Neuronal stem cell (in vitro differentiated cells): ENCODE data around the gene FBXO44.

Experiments used
- DNase-seq: peaks from one replicate; pipeline ENCODE4 v3.0.0-alpha.2; 2013; ENCODE audit warnings: low spot score
- H2AFZ ChIP-seq: one replicate; pipeline ENCODE4 v1.6.1; 2013; ENCODE audit warnings: mild to moderate bottlenecking, low read length, inconsistent platforms
- H2AK5ac ChIP-seq: 2 replicates; pipeline ENCODE4 v1.6.1; 2013; ENCODE audit warnings: low read depth, mild to moderate bottlenecking, inconsistent platforms, low read length, moderate library complexity, mixed read lengths
- H2BK120ac ChIP-seq: 2 replicates; pipeline ENCODE4 v1.6.1; 2013; ENCODE audit warnings: low read depth, mild to moderate bottlenecking, inconsistent platforms, low read length, moderate library complexity, mixed read lengths
- H2BK12ac ChIP-seq: one replicate; pipeline ENCODE4 v1.6.1; 2013; ENCODE audit warnings: low read length, inconsistent platforms
- H2BK15ac ChIP-seq: 2 replicates; pipeline ENCODE4 v1.6.1; 2013; ENCODE audit warnings: mild to moderate bottlenecking, low read length, inconsistent platforms, mixed read lengths
- H2BK5ac ChIP-seq: one replicate; pipeline ENCODE4 v1.6.1; 2013; ENCODE audit warnings: inconsistent platforms, mild to moderate bottlenecking, low read length, moderate library complexity
- H3K14ac ChIP-seq: one replicate; pipeline ENCODE4 v1.6.1; 2013; ENCODE audit warnings: low read length, inconsistent platforms
- H3K18ac ChIP-seq: 2 replicates; pipeline ENCODE4 v1.6.1; 2013; ENCODE audit warnings: low read length, inconsistent platforms
- H3K23ac ChIP-seq: 2 replicates; pipeline ENCODE4 v1.6.1; 2013; ENCODE audit warnings: low read depth, mild to moderate bottlenecking, mixed read lengths, low read length, inconsistent platforms; ENCODE audit not compliant: poor library complexity
- H3K27ac ChIP-seq: replicated peaks from 3 replicates; pipeline ENCODE4 v1.5.1; 2013; ENCODE audit warnings: low read length, inconsistent platforms
- H3K27me3 ChIP-seq, 3 experiments: 2 replicates each; pipeline ENCODE4 v1.6.1; 2013; ENCODE audit warnings: low read length in 3 of 3, mild to moderate bottlenecking in 2 of 3, inconsistent platforms in 1 of 3, low read depth in 1 of 3, mixed read lengths in 1 of 3, moderate library complexity in 1 of 3; ENCODE audit not compliant: control insufficient read depth in 3 of 3, insufficient read depth in 3 of 3
- H3K36me3 ChIP-seq, 2 donors: replicated peaks in 1 of 2; 2 replicates each; pipeline ENCODE4 v1.6.1; 2013; ENCODE audit warnings: low read length in 2 of 2; ENCODE audit not compliant: control insufficient read depth in 2 of 2, insufficient read depth in 2 of 2
- H3K4ac ChIP-seq: 2 replicates; pipeline ENCODE4 v1.6.1; 2013; ENCODE audit warnings: inconsistent platforms, mild to moderate bottlenecking, low read length, moderate library complexity
- H3K4me1 ChIP-seq, 2 donors: 1 replicate in 1 of 2; 2 replicates in 1 of 2; pipeline ENCODE4 v1.6.1; 2013; ENCODE audit warnings: low read length in 2 of 2, low read depth in 1 of 2; ENCODE audit not compliant: control insufficient read depth in 2 of 2, insufficient read depth in 1 of 2
- H3K4me2 ChIP-seq: one replicate; pipeline ENCODE4 v1.6.1; 2013; ENCODE audit warnings: mild to moderate bottlenecking, low read length, inconsistent platforms; ENCODE audit not compliant: insufficient read depth, poor library complexity, severe bottlenecking
- H3K4me3 ChIP-seq, 2 donors: 2 replicates each; pipeline ENCODE4 v1.5.1; 2013; ENCODE audit warnings: low read length in 2 of 2, mild to moderate bottlenecking in 2 of 2, inconsistent platforms in 1 of 2, moderate library complexity in 1 of 2
- H3K79me1 ChIP-seq: one replicate; pipeline ENCODE4 v1.6.1; 2013; ENCODE audit warnings: low read depth, mild to moderate bottlenecking, inconsistent platforms, low read length, moderate library complexity
- H3K9ac ChIP-seq: one replicate; pipeline ENCODE4 v1.6.1; 2013; ENCODE audit warnings: mild to moderate bottlenecking, low read depth, low read length, inconsistent platforms; ENCODE audit not compliant: poor library complexity
- H3K9me3 ChIP-seq, 2 donors: replicated peaks in 1 of 2; 2 replicates each; pipeline versions ENCODE3 to v1.6.1; 2013; ENCODE audit warnings: low read length in 2 of 2, mild to moderate bottlenecking in 2 of 2, inconsistent platforms in 1 of 2, low read depth in 1 of 2, mixed read lengths in 1 of 2, moderate library complexity in 1 of 2; ENCODE audit not compliant: control insufficient read depth in 2 of 2, insufficient read depth in 1 of 2
- H4K8ac ChIP-seq: one replicate; pipeline ENCODE4 v1.6.1; 2013; ENCODE audit warnings: low read depth, mild to moderate bottlenecking, inconsistent platforms, low read length, moderate library complexity
- H4K91ac ChIP-seq: one replicate; pipeline ENCODE4 v1.6.1; 2013; ENCODE audit warnings: low read length, low read depth, mild to moderate bottlenecking, inconsistent platforms; ENCODE audit not compliant: poor library complexity
- WGBS, 2 donors: extraction: QIAGEN DNeasy Blood & Tissue Kit; methylation state at CpG; one replicate each; pipeline ENCODE4 v1.1.7; 2013; ENCODE audit warnings: missing lambda C conversion rate in 2 of 2, mixed read lengths in 1 of 2; ENCODE audit not compliant: insufficient read length in 2 of 2, insufficient replicate concordance in 1 of 2; ENCODE audit errors: extremely low coverage in 2 of 2; 5-methylcytosine and 5-hydroxymethylcytosine counted together

Gene FBXO44

GRCh38 chr1:11671205-11671543 lies 16.5 kb downstream of the FBXO44 start:
- H3K14ac ChIP-seq = no peak overlapping the region
- DNase-seq = no peak
- no peak overlapping the region for H3K4me3 ChIP-seq
- H3K36me3 ChIP-seq = peaks cover 47 to 85% of the 10 kb centered on the region in 2 donors
- no peak overlapping the region for H3K9ac ChIP-seq
- no peak overlapping the region for H4K8ac ChIP-seq
- no peak overlapping the region for H4K91ac ChIP-seq
- H3K4me1 ChIP-seq = peaks cover 0 to 6% of the 10 kb centered on the region in 2 donors
- H3K9me3 ChIP-seq = no peaks in the 10 kb centered on the region
- H2AK5ac ChIP-seq = no peak overlapping the region
- H2BK120ac ChIP-seq = no peak overlapping the region
- H3K23ac ChIP-seq = peak overlapping the region; percentile 89
- H3K4me2 ChIP-seq = no peak overlapping the region
- no peak overlapping the region for H2BK15ac ChIP-seq
- no peak overlapping the region for H3K27ac ChIP-seq
- H2BK12ac ChIP-seq = no peak overlapping the region
- no peak overlapping the region for H3K4ac ChIP-seq
- no peak overlapping the region for H3K18ac ChIP-seq
- H3K27me3 ChIP-seq = no peaks in the 10 kb centered on the region
- no peak overlapping the region for H2AFZ ChIP-seq
- peaks cover 2% of the 10 kb centered on the region for H3K79me1 ChIP-seq
- WGBS, 2 donors = no CpG with 5 or more reads among the region's 6 CpGs
- no peak overlapping the region for H2BK5ac ChIP-seq

- Histone ChIP-seq H2AFZ (no peak overlapping the region), H2BK12ac (peak overlapping the region; percentile 22), H3K79me1 (peaks cover 2% of the 10 kb centered on the region), H3K4ac (no peak overlapping the region), H2BK15ac (no peak overlapping the region), H3K27ac (no peak overlapping the region), H2AK5ac (no peak overlapping the region), H2BK5ac (no peak overlapping the region), H3K27me3 (no peaks in the 10 kb centered on the region), H3K4me2 (no peak overlapping the region), H2BK120ac (no peak overlapping the region), H3K9me3 (no peaks in the 10 kb centered on the region), H3K36me3 (peaks cover 52 to 88% of the 10 kb centered on the region in 2 donors), H3K18ac (no peak overlapping the region), H4K8ac (peak overlapping the region; percentile 17), H3K4me1 (peaks cover 0 to 6% of the 10 kb centered on the region in 2 donors), H3K9ac (peak overlapping the region; percentile 86), H3K14ac (peak overlapping the region; percentile 94), H3K4me3 (no peak overlapping the region), H3K23ac (peak overlapping the region; percentile 89), H4K91ac (no peak overlapping the region)
- no peak for DNase-seq
- WGBS, 2 donors = no CpG with 5 or more reads among the region's 14 CpGs
Observed at GRCh38 chr1:11671544-11672286, 17.0 kb downstream of the FBXO44 start.

GRCh38 chr1:11673089-11673769 lies 18.6 kb downstream of the FBXO44 start:
- no peak overlapping the region for H2BK5ac ChIP-seq
- no peaks in the 10 kb centered on the region for H3K27me3 ChIP-seq
- H4K91ac ChIP-seq = no peak overlapping the region
- H3K23ac ChIP-seq = peak overlapping the region; percentile 3
- no peak overlapping the region for H3K4ac ChIP-seq
- no peak overlapping the region for H3K18ac ChIP-seq
- H2BK12ac ChIP-seq = no peak overlapping the region
- no peak overlapping the region for H3K9ac ChIP-seq
- no CpG with 5 or more reads among the region's 14 CpGs for WGBS, 2 donors
- no peak overlapping the region for H2BK15ac ChIP-seq
- no peak overlapping the region for H2AK5ac ChIP-seq
- H3K9me3 ChIP-seq = no peaks in the 10 kb centered on the region
- peaks cover 2% of the 10 kb centered on the region for H3K79me1 ChIP-seq
- no peak overlapping the region for H4K8ac ChIP-seq
- H3K4me2 ChIP-seq = no peak overlapping the region
- no peak overlapping the region for H3K27ac ChIP-seq
- no peak overlapping the region for H2AFZ ChIP-seq
- peaks cover 0 to 6% of the 10 kb centered on the region in 2 donors for H3K4me1 ChIP-seq
- H3K4me3 ChIP-seq = peak overlapping the region in 1 of 2 donors; percentile 46
- no peak overlapping the region for H2BK120ac ChIP-seq
- no peak for DNase-seq
- no peak overlapping the region for H3K14ac ChIP-seq
- peaks cover 55 to 93% of the 10 kb centered on the region in 2 donors for H3K36me3 ChIP-seq

- no peak overlapping the region for H3K9ac ChIP-seq
- H2BK5ac ChIP-seq = no peak overlapping the region
- no peak overlapping the region for H2BK120ac ChIP-seq
- no peaks in the 10 kb centered on the region for H3K4me1 ChIP-seq
- peaks cover 55 to 91% of the 10 kb centered on the region in 2 donors for H3K36me3 ChIP-seq
- H2BK15ac ChIP-seq = no peak overlapping the region
- no CpG with 5 or more reads among the region's 14 CpGs for WGBS, 2 donors
- H3K18ac ChIP-seq = no peak overlapping the region
- no peak overlapping the region for H4K91ac ChIP-seq
- no peak overlapping the region for H3K14ac ChIP-seq
- no peak overlapping the region for H2AK5ac ChIP-seq
- H2BK12ac ChIP-seq = no peak overlapping the region
- H3K79me1 ChIP-seq = peaks cover 2% of the 10 kb centered on the region
- no peak overlapping the region for H3K4me2 ChIP-seq
- H3K23ac ChIP-seq = no peak overlapping the region
- no peak overlapping the region for H3K27ac ChIP-seq
- no peaks in the 10 kb centered on the region for H3K27me3 ChIP-seq
- no peak for DNase-seq
- H3K9me3 ChIP-seq = no peaks in the 10 kb centered on the region
- no peak overlapping the region for H3K4ac ChIP-seq
- no peak overlapping the region for H3K4me3 ChIP-seq
- H2AFZ ChIP-seq = no peak overlapping the region
- H4K8ac ChIP-seq = no peak overlapping the region
Observed at GRCh38 chr1:11674488-11674887, 19.8 kb downstream of the FBXO44 start.
